HCEC 1CT (cell line): ENCODE data around the gene LIPC.

Source experiments
- DNase-seq: peaks from one replicate; pipeline ENCODE4 v3.0.0-alpha.2; 2017

The LIPC gene

DNA sequence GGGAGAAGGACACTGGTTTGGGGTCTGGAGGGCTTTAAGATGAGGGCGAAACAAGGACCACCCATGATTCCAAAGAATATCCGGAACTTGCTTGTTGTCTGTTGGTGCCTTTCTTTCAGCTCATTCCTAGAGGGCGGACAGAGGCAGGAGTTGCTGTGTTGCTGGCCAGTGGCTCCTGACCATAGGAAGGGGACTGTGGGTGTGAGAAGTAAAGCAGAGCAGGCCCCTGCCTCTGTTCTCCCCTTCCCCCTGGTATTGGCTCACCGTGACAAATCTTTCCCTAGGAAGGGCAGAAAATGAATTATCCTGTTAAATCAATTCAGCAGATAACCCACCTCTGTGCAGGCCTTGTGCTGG lies 89.1 kb downstream of the LIPC start:
- DNase-seq, result no peak

DNA sequence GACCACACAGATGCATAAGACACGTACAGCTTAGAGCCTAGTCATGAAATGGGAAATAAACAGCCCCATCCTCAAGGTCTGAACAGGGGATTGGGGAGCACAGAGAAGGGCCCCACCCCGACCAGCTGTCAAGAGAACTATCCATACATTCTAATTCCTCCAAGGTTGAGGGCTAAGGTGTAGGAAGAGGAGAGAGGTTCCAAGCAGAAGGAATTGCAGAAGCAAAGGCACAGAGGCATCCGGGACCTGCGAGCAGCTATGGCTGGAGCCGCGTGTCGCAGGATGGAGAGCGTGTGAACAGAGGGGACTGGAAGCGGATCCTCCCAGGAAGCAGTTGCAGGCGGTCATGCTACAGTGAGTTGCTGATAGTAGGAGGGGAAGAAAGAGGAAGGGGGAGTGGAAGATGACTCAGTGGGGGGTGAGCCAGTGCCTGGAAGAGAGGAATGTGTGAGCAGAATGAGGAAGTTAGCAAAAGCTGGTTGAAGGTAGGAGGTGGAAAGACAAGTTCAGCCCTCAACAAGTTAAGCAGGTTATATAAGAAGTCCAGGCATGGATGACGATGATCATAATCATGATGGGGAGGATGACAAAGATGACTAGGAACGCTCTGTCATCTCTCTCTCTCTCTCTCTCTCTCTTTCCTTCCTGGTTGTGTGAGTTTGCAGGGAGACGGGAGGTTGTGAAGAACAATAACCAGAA lies 89.7 kb downstream of the LIPC start:
- DNase-seq, result peak; percentile 59

DNA sequence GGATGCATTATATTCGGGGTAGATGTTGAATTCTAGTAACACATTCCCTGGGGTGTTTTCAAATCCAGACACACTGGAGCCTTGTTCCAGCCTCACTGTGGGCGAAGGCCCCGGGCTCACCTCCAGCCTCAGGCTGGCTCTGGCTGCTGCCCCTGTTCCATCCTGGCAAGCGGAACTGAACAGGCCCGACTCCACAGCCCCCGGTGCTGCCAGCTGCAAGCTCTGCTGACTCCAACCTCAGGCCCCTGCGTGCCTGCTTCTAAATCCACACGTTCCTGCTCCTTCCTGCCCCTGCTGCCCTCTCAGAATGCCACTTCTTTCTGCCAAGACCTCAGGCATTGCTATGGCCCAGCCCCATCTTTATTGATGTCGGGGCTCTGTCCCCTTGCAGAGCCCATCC lies 90.6 kb downstream of the LIPC start:
- no peak for DNase-seq

DNA sequence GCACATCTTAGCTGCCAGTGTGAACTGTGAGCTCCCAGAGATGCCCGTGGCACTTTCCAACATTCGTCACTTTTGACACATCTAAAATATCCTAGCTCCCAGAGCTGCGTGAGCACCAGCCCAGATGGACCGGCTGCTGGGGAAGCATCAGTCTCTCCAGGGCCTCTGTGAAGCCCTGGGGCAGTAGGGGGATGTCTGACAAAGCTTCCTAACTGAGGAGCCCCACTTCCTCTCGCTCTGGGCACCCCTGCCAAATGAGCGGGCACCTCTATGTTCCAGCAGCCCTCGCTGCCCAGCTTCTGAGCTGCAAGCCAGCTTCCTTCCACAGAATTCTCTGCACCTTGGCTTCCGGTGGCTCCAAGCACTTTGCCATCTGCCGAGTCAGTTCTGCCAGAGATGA lies 91.1 kb downstream of the LIPC start:
- DNase-seq, result no peak

DNA sequence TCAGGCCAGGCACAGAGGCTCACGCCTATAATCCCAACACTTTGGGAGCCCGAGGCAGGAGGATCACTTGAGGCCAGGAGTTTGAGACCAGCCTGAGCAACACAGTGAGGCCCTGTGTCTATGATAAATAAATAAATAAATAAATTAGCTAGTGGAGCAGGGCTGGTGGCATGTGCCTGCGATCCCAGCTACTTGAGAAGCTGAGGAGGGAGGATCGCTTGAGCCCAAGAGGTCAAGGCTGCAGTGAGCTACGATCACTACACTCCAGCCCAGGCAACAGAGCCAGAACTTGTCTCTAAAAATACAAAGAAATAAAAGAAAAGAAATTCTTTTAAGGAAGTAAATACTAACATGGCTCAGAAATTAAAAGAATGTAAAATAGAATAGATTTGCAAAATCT lies 91.8 kb downstream of the LIPC start:
- no peak for DNase-seq

DNA sequence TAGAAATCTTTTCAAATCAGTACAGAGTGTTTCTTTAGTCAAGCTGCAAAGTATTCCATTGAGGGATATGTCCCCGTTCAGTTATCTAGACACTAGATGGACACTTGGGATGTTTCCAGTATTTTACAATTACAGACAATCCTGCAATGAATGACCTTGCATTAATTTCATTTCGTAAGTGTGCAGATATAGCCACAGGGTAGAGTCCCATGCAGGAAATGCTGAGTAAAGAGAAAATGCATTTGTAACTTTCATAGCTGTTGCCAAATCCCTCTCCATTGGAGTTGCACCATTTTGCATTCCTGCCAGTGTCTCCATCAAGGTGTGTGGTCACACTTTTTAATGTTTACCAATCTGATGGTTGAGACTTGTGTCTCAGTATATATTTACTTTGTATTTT lies 92.5 kb downstream of the LIPC start:
- DNase-seq, result no peak

DNA sequence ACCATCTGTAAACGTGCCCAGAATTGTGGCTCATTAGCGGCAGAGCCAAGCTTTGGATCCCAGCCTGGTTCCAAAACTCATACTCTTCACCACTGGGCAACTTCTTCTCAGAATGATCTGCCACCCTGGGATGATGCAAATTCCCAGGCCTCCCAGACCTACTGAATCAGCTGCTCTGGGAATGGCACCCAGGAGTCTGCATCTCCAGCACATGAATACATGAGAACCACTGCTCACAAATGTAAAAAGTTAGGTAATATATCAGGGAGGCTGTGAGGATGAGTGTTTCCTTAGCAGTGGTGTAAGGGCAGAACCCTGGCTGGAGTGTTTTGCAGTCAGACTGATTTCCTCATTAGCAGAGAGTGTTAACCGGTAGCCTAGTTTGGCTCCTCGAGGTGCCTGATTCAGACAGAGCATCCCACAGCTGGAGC lies 94.2 kb downstream of the LIPC start:
- no peak for DNase-seq

DNA sequence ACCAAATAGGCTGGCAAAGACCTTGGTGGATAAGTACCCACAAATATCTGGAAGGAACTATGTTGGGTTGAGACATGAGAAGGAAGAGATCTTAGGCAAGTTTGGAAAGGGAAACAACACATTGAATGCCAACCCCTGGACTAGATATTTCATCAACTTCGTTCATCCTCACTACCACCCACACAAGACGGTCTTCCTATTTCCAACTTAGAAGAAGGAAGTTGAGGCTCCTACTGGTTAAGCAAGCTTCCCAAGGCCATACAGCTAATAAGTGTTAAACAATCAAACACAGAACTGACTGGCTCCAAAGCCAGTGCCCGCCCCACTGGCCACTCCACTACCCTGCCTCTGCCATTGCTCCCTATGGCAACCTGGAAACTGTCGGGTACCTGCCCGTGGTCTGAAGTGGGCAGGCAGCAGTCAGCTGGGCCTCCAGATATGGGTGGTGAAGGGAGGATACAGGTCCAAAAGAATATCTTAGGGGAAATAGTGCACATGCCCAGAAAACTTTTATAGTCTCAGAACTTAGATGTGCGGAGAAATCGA lies 94.9 kb downstream of the LIPC start:
- no peak for DNase-seq

DNA sequence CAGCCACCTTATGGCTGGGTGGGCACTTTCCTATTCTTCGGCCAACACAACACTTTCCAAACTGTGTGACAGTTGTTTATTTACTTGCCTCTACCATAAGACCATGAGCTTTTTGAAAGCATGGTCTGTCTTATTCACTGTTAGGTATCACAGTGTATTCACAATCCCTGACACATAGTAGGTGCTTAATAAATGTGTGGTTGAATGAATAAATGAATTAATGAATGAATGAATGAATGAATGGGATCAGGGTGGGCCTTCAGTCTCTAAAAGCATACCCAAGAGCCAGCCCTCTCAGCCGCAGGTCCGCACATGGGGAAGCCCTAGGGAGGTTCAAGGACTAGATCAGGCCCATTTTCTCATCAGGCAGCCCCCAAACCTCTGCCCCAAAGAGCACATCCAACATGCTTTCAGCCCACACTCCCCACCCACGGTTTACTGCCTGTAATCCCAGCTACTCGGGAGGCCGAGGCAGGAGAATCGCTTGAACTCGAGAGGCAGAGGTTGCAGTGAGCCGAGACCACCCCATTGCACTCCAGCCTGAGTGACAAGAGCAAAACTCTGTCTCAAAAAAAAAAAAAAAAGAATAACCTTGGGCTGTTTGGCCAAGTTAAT lies 95.9 kb downstream of the LIPC start:
- no peak for DNase-seq

DNA sequence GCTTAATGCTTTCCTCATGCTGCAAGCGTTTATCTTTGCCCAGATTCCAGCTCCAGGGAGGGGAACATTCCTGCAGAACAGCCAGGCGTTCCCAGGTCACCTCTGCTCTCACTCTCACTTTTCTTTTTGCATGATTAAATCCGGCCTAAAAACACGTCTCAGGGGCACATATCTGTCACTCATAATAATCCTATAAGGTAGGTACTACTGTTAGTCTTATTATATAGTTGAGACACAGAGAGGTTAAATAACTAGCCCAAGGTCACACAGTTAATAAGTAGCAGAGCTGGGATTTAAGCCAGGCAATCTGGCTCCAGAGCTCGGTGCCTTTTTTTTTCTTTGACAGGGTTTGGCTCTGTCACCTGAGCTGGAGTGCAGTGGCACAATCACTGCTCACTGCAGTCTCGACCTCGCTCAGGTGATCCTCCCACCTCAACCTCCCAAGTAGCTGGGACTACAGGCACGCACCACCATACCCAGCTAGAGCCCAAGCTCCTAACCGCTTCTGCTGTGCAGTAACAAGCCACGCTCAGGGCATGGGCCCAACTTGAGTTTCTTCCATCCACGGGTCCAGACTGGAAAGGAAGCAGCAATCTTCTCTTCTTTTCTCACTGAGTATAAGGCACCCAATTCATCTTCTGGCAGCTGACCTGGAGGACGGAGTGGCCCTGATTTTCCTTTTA lies 96.5 kb downstream of the LIPC start:
- DNase-seq, result no peak

DNA sequence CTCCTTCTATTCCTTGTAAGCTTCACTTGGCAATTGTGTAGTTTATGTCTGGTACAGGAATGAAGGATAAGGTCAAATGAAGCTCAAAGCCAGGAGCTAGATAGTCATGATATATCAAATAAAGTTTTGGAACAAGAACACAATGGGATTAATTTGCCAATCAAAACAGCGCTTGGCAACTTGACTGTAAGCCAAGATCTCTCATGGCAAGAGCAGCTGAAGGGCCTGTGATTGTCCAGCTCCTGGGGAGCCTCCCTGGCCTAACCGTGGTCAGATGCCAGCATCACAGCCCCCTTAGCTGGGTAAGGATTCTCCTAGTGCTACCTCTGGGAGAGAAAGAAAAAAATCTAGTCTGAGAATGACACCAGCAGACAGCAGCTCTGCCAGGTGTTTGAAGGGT lies 97.2 kb downstream of the LIPC start:
- DNase-seq, result no peak

DNA sequence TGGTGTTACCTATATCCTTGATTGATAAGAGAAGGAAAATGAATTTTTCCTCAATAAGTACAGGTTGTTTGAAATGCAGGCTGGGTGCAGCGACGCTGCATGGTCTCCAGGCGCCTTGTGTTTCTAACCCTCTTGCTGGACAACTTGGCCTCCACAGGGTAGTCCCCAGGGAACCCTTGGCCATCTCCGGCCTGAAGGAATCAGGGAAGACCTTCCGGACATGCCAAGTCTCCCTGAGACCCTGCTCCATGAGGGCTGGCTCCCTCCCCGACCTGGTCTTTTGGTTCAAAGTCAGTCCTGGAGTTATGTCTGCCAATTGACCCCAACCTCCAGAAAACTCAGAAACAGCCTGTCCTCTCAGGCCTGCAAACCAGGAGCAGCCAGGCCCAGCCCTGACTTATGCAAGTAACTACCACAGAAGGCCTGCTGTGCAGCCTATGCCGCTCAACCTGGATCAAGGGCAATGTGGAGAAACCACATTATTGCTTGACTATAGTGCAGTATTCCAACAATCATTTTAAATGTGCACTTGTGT lies 98.3 kb downstream of the LIPC start:
- no peak for DNase-seq

DNA sequence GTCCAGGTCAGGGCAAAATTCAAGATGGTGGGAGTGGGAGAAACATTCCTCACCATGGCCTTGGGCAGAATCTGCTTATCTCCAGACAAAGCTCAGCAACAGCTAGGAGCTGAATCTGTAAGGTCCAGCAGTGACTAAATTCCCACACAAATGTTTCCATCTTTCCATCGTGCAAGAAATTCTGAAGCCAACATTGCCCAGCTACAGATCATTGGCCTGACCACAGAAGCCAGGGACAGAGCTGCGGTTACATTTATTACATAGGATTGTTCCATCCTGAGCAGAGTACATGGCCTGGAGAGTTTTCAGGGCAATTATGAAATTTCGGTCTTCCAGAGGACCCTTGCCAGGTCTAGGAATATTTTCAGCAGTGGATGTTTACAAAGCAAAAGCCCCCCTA lies 100.3 kb downstream of the LIPC start:
- DNase-seq, result no peak

DNA sequence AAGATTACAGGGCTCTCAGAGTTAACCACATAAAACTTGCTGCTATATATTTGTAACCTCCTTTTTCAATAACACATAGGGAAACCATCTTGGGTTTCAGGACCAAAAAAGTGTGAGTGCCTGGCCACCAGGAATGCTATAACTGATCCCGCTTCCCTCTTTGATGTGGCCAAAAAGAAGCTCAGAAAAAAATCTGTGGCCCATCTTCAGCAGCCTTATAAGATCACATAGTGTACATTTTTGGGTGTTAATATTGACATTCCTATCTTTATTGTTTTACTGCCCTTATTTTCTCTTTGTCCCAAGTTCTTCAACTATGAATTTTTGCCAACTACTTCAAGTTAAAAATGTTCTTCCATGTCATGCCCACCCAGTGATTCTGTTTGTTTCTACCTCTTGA lies 102.8 kb downstream of the LIPC start:
- no peak for DNase-seq

DNA sequence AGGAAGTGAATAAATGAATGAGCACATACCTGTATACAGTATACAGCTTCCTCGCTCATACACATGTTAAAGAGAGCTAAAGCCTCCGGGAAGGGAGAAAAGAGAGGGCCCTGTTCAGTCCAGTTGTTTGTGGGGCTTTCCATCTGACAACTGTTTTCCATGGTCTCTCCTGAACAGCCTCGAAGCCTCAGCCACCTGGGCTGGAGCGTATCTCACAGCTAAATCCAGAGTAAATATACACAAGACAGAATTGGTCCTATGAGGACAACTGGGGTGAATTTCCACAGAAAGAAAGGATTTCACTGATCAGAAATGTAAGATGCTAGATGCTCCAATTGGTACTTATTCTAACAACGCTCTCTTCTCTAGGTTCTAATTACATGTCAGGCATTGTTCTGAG lies 103.5 kb downstream of the LIPC start:
- DNase-seq, result no peak

DNA sequence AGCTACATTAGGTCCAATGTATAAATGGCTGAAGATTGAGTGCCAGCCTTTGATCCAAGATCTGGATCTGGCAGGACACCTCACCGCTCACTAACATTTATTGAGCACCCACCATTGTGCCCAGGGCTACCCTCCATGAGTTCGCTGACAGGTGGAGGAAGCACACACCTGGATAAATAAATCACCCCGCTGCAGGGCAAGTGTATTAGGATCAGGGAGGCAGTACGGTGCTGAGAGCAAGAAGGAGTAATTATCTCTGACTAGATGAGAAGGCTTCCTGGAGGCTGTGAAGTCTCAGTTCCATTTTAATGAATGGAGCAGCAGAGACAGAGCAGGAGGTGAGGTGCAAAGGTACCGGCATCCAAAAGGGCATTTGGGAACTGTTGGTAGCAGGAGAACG lies 104.1 kb downstream of the LIPC start:
- no peak for DNase-seq

DNA sequence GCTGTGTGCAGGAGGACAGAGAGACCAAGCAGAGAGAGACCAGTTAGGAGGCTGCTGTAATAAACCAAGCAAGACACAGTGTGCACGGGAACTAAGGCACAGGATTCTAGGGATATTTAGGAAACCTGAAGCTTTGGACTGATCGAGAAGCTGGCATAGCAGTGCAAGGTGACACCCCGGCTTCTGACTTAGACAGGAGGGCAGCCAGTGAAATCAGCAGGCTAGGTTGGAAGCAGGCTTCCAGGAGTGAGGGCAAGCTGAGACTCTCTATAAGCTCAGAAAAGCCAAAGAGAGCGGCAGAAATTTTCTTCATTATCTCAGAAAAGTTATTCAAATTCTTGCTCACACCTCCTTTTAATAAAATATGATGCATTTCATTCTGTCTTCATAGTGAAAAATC lies 104.6 kb downstream of the LIPC start:
- DNase-seq, result no peak

DNA sequence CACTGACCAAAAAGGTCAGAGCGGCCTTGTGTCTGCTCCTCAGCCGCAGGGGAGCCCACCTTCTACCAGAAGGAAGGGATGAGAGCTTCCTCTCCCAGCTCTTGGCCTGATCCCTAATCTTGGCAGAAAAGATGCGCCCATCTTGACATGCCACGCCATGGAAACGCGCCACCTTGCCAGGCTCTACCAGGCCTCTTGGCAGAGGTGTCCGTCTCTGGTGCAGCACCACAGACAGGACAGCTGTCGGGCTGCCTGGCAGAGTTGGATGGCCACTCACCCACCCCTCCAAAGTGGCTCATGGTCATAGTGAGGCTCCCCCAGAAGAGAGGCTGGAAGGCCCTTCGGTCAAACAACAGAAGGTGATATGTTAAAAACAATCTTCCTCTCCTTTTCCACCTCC lies 105.2 kb downstream of the LIPC start:
- no peak for DNase-seq

DNA sequence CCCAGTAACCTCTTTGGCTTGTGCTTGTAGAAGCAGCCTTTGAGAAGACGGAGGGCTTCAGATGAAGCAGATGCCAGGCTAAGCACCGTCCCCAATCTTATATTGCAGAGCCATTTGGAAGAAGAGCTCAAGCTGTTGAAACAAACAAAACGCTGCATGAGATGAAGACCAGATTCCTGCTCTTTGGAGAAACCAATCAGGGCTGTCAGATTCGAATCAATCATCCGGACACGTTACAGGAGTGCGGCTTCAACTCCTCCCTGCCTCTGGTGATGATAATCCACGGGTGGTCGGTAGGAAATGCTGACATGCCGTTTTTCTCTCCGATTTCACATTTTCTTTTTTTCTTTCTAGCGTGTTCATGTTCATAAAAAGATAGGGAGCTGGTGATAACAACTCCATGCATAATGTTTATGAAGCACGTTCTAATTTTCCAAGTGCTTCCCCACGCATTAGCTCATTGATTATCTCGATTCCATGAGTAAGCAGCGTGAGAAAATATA lies 106.5 kb downstream of the LIPC start:
- no peak for DNase-seq

DNA sequence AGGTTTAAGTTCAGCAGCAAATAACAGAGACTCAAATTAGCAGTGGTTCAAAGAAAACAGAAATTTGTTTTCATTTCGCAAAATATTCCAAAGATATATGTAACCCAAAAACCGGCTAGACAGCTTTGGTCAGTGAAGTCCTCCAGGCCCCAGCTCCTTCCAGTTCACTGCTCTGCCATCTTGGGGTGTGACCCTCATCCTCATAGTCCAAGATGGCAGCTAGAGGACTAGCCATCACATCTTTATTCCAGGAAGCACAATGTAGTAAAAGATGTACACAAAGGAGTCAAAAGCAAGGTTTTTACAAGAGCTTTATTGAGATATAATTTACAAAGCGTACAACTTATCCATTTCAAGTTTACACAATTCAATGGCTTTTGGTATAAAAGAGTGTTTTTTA lies 107.1 kb downstream of the LIPC start:
- DNase-seq, result no peak

DNA sequence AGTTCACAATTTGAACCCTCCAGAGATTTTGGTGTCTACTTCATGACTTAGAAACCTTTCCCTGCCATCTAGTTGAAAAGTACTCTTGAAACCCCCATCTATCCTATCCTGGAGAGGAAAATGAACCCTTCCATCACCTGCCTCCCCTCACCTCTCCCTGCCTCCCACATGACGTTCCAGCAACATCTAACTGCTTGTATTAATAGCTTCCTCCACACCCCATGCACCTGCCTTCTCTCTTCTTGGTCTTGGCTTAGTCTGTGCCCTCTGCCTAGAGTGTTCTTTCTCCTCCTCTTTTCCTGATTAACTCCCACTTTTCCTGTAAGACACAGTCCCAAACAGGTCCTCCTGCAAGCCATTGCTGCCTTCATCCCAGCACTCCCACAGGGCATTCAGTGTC lies 107.8 kb downstream of the LIPC start:
- no peak for DNase-seq

DNA sequence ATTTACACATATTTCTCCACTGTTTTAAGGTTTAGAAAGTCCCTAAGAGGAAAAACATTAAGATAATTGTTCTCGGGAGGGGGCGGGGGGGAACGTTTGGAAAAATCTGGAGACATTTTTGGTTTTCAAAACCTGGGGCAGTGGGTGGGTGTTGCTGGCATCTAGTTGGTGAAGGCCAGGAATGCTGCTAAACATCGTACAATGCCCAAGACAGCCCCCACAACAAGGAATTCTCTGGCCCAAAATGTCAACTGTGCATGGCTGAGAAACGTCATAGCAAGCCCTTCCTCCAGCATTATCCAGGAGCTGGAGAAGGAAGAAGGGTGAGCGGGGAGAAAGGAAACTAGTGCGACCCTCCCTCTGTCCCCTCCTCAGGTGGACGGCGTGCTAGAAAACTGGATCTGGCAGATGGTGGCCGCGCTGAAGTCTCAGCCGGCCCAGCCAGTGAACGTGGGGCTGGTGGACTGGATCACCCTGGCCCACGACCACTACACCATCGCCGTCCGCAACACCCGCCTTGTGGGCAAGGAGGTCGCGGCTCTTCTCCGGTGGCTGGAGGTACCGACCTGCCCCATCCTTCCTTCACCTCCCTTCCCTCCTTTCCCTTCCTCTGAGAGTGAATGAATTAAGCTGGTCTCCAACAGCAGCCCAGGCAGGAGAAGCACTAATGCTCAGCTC lies 109.8 kb downstream of the LIPC start:
- DNase-seq, result no peak

DNA sequence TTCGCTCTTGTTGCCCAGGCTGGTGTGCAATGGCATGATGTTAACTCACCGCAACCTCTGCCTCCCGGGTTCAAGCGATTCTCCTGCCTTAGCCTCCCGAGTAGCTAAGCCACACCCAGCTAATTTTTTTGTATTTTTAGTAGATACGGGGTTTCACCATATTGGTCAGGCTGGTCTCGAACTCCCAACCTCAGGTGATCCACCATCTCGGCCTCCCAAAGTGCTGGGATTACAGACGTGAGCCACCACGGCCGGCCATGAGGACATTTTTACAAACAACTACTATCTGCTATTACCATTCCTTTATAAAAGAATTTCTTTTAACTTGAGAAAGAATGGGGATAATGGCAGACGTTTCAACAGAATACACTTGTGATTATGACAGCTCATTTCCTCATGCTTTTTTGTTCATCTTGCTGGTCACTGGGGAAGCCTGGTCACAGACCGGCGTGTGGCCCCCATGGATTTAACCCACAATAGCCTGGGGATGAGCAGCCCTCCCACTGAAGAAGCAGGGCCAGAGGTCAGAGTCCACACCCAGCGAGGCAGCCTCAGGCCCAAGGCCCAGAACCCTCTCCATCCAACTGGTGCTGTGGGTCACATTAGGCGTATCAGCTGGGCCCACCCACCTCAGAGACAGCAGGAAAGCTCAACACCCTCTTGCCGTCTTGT lies 112.0 kb downstream of the LIPC start:
- no peak for DNase-seq
